DMS114 treated with DMSO at 0.1 percent for 48 hours (cell line): ENCODE results near the gene CCDC117.
A peak's percentile ranks its signal among the peaks of the same experiment; 100 is the strongest.
"Not testable (repeated sequence)": the region's sequence is repeated elsewhere in the genome, so short reads cannot be mapped to it uniquely, and the experiment has no call there.

Source experiments
- DNase-seq: peaks from one replicate; lab custom pipeline; 2025; ENCODE audit not compliant: unreplicated experiment; lab: John Stamatoyannopoulos, UW

Gene CCDC117

DNA sequence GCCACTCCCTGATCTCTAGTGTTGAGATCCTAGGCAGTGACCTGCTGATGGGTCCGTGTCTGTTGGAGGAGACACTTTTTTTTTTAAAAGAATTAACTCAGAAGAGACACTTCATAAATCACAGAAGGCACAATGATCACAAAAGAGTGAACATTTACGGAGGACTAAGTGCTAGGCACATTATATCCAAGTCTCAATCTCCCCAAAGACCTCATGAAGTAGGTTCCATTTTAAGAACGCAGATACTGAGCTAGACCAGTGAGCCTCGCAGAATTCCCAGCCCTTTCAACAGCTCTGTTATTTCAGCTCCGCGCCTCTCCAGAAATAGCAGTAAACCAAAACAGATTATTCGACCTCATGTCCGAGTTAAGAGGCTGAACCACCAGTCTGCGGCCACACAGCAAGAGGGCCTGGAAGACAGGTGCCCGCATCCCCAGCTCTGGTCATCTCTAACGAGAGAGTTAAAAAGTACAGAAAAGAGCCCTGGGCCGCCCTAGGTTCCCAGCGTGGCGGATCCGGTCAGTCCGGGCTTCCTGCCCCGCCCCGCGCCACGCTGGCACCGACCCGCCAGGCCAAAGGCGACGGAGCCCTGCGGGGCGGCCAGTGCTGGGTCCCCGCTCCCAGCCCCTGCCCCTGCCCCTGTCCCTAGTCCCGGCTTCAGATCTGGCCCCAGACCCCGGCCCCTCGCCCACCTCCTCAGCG is 27.3 kb downstream of the CCDC117 start:
- peak; percentile 41 for DNase-seq

DNA sequence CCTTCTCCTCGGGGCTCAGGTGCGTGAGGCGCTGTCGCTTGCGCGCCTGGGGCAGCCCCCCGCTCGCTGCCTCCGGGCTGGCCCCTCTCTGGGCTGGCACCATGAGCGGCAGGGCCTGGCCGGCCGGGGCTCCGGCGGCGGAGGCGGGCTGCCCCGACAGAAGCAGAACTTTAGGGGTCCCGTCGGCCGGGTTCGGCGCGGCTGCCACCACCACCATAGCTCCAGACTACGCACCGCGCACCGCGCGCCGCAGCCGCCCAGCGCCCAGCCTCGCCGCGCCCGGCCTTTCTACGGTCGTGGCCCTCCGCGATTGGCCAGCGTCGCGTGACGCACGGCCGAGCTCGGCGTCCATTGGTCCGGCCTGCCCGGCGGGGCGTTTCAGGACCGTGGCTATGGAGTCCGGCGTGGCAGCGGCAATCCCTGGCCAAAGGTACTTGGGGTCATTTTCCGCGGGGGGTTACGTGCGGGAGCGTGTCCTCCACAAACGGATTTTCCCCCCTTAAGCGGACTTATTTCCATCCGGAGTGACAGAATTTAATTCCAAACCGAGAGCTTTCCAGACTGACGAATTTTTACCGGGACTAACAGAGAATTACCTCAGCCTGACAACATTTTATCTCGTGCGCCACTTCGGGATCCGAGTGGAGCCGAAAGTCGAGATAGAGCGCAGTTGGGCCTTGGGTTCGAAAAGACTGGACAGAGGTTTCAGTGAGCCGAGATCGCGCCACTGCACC is 28.0 kb downstream of the CCDC117 start, which contains the start of gene XBP1:
Gene XBP1, minus strand, starts transcription at position 262 of the 734 bp plus-strand sequence.
- DNase-seq = peak; percentile 78

DNA sequence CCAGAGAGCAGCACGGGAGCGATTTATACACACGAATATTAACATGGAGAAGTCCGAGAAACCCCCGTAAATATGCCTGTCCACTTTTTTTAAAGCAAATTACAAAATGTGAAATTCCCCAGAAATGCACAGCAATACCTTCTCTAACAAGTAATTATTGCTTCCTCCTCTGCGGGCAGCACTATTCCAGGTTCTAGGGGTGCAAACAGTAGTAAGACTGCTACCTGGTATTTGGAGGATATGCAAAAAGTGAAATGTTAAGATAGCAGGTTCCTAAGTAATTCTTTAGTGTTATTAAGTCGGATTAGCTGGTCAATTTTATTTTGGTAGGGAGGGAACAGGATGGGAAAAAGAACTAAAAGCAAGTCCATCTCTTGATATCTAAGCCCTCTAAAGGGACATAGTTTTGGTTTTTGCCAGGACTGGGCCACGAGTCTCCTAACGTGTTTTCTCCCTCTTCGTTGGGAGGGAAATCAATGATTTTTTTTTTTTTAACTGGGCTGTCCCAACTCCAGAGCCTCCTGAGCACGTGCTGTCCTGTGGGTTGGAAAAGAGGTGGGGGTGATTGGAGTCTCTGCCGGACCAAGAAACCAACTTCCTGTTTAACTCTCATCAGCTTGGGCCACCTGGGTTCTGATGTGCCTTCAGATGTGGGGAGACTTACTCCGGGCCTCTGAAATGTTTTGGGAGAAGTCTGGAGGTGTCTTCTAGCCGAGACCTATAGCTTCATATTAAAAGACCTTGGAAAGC is 29.5 kb downstream of the CCDC117 start:
- no peak for DNase-seq

DNA sequence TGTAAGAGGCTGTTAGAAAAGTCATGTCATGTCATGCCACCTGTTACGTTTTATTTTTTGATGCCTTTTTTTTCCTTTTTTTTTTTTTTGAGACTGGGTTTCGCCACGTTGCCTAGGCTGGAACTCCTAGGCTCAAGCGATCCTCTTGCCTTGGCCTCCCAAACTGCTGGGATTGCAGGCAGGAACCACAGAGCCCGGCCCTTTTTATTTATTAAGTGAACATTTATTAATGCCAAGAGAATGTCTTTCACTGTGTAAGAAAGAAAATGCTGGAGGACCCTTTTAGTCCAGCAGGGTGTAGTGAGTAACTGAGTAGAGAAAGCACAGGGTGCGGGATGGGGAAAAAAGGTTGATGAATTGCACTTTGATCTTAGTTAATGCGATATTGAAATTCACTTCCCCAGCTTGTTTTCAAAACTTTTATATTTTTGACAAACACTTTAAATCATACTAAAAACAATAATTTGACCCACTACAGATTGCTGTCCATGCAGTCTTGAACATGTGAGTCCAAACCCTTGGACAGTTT is 30.2 kb downstream of the CCDC117 start:
- DNase-seq = no peak

DNA sequence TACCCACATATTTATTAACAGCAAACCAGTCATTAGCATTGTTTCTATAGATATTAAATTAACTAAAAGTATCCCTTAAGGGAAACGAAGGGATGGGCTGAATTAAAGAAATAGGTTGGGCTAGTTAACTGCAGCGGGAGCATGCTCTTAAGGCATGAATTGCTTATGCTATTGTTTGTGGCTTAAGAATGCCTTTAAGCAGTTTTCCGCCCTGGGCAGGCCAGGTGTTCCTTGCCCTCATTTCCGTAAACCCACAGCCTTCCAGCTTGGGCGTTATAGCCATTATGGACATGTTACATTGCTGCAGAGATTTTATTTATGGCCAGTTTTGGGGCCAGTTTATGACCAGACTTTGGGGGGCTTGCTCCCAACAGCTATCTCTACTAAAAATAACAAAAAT is 32.9 kb downstream of the CCDC117 start:
- not testable (repeated sequence) for DNase-seq

DNA sequence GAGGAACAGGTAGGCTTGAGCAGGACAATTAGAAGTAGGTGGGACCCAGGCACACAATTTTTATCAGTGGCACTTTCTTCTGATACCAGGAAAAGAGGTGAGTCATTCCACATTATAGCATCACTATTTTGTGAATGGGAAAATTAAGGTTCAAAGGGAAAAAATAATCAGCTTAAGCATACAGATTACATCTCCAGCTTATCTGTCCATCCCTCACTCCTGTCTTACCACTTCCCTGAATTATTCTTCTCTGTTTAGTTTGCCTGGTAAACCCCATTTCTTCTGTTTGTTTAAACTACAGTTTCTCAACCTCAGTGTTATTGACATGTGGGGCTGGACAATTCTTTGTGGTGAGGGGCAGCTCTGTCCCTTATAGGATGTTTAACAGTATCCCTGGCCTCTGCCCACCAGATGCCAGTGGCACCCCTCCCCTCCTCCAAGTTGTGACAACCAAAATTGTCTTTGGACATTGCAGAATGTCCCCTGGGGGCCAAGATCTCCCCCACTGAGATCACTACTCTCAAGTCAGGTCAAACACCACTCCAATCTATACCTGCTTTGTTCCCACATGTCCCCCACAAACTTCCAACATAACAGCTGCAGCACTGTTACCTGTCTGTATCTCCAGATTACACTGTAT is 36.3 kb downstream of the CCDC117 start:
- no peak for DNase-seq

DNA sequence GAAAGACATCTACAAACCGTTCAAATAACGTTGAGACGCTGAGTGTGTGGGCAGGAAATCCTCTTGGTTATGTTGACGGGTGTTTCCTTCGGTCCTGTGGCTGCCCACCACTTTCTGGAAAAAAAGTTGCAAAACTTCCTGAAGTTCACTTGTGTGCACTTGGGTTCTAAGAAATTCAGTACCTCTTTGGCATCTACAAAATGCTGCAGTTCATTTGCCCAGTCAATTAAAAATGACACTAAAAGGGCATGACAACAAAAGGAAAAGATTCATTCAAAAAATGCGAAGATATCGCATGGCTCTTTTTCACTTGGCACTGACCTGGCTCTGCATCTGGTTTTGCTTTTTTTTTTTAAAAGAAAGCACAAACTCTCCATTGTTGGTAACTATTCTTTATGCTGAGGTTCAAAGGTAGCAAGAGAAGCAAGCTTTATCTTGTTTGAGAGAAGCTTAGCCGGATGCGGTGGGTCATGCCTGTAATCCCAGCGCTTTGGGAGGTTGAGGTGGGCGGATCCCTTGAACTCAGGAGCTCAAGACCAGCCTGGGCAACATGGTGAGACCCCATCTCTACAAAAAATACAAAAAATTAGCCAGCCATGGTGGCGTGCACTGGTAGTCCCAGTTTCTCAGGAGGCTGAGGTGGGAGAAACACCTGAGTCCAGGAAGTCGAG is 38.5 kb downstream of the CCDC117 start:
- no peak for DNase-seq

DNA sequence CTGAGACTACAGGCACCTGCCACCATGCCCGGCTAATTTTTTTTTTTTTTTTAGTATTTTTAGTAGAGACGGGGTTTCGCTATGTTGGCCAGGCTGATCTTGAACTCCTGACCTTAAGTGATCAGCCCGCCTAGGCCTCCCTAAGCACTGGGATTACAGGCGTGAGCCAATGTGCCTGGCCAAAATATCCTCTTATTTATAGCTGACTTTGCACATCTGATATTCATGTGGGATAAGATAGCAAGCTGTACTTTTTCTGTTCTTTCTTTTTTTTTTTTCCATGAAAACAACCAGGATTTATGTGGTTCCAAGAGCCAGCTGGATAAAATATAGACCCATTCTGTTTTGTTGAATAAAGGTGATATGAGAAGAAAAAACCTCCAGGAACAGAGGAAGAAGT is 40.0 kb downstream of the CCDC117 start:
- no peak for DNase-seq

DNA sequence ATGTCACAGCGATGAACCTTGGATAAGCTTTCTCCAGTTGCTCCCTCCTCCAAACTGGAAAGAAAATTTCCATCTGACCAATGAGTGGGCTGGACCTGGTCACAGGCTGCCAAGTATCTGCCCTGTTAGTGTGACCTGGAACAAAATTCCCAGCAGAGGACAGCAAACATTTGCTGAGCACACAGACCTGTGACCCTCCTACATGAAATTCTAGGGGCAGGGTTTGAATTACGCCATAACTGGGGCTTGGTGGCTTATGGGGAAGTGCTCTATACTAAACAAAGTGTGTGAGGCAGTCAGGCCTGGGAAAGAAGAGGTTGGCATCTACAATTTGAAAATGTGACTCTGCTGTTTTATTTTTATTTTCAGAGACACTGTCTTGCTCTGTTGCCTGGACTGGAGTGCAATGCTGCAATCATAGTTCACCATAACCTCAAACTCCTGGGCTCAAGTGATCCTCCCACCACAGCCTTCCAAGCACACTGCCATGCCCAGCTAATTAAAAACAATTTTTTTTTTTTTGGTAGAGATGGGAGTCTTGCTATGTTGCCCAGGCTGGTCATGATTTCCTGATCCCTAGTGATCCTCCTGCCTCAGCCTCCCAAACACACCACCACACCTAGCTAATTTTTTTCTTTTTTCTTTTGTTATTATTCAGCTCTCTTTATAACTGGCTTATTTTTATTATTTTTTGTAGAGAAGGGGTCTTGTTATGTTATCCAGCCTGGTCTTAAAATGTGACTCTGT is 41.5 kb downstream of the CCDC117 start:
- DNase-seq = no peak

DNA sequence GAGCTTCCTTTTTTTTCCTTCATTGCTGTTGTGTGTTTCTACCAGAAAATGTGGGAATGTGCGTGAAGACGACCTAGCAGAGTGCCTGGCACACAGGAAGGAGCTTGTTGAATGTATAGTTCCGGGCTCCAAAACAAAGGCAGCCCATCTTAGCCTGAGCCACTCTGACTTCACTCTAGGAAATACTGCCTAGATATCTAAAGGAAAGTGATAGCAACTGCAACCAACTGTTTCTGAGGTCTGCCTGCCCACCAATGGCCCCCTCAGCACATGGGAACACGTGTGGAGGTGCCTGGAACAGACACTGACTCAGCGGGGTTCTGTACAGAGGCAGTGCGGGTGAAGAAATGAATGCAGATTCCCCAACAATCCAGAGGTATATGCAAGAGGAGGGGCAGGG is 42.6 kb downstream of the CCDC117 start:
- no peak for DNase-seq

DNA sequence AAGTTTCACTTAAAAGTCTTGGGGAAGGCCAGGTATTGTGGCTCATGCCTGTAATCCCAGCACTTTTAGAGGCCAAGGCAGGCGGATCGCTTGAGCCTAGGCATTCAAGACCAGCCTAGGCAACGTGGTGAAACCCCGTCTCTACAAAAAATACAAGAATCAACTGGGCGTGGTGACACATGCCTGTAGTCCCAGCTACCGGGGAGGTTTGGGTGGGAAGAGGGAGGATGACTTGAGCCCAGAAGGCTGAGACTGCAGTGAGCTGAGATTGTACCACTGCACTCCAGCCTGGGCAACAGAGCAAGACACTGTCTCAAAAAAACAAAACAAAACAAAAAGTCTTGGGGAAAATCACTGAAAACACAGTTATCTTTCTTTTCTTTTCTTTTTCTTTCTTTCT is 43.2 kb downstream of the CCDC117 start:
- no peak for DNase-seq

DNA sequence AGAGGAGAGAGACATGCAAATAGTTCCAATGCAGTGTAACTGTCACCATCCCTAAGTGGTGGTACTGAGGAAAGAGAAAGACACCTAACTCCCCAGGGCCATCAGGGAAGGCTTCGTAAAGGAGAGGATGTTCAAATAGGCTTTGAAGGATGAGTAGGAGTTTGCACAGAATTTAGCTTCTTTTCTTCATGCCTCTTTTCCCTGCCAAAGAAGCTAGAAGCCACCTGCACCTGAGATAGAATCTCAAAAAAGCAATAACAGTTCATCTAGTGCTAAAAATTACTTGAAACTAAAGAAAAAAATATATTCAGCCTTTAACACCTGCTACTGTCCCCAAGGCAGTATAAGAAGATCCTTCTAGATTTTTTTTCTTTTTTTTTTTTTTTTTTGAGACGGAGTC is 44.6 kb downstream of the CCDC117 start:
- DNase-seq = no peak

DNA sequence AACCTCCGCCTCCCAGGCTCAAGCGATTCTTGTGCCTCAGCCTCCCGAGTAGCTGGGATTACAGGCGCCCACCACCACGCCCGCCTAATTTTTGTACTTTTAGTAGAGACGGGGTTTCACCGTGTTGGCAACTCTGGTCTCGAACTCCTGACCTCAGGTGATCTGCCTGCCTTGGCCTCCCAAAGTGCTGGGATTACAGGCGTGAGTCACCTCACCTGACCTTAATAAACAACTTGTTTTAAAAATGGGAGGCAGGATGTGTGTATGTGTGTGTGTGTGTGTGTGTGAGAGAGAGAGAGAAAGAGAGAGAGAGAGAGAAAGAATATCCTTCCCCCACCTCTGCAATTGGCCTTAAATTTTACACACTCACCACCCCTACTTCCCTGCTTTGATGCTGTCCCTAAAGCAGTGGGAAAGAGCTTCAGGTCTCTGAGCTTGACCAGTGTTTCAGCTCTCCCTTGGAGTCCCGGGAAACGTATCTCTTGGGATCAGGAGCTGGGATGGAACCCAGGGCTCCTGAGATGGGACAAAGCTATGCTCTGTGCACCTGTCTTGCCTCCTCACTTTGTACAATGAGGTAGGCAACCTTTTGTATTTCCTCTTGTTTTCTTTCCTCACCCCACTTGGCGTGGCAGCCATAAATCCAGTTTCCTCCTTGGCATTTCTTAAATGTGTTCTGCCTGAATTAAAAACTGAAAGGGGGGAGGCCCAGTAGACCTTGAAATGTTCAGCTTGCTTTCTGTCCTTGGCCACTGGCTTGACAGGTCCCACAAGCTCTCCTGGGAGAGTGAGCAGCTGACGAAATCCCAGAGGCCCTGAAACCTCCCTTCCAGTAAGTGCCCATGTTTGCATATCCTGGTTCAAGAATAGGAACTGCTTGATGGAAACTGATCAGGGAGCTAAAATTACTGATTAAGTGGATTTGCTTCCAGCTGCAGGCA is 45.7 kb downstream of the CCDC117 start:
- DNase-seq = no peak

DNA sequence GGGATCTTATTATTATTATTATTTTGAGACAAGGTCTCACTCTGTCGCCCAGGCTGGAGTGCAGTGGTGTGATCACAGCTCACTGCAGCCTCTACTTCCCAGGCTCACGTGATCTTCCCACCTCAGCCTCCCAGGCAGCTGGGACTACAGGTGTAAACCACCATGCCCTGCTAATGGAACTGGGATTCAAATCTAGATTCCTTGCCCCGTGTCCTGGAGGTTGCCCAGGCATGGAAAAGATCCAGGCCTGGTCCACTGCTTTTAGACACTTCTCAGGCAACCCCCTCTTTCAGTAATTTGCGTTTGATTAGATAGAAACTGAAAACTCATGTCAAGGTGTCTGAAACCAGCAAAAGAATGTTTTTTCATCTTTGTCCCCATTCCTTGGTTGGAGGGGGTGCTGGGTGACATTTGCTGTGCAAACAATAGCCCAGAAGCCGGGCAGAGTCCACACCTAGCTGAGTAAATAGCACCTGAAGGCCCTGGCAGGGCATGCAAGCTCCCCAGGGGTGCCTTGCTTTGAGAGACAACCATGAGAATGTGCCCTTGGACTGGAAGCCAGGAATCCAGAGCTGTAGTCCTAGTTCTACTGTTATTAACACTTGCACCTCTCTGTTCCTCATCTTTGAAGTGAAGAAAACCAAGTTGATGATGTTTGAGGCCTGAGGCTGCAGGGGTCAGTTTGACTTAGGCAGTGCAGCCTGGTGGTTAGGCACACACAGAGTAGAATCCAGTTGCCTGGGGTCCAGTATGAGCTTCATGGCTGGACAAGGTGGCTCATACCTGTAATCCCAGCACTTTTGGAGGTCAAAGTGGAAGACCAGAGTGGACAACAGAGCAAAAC is 47.0 kb downstream of the CCDC117 start:
- DNase-seq = no peak

DNA sequence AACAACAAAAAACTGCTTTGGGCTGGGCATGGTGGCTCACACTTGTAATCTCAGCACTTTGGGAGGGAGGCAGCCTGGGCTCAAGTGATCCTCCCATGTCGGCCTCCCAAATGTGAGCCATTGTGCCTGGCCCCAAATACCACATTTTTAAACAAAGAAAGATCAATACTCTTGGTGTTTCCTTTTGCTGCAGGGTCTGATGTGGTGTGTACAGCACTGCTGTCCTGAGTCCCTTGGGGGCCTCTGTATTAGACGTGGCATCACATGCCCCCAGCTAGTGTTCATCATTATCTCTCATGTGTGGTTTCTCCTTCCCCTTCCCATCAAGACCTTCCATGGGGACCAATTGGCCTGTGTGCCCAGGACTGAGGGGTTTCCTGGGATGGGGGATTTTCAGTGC is 48.4 kb downstream of the CCDC117 start:
- DNase-seq = no peak

DNA sequence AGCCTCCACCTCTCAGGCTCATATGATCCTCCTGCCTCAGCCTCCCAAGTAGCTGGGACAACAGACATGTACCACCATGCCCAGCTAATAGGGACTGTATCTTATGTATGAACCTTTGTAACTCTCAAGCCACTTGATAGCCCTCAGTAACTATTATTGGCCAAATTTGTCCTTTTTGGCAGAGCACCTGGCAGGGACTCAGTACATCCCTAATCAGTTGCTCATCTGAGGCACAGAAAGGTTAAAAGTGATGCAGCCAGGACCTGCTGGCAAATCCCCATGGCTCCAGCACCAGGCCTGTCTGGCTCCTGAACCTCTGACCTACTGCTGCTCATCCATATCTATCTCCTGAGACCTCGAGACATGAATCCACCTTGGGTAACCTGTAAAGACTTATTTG is 49.0 kb downstream of the CCDC117 start:
- no peak for DNase-seq

DNA sequence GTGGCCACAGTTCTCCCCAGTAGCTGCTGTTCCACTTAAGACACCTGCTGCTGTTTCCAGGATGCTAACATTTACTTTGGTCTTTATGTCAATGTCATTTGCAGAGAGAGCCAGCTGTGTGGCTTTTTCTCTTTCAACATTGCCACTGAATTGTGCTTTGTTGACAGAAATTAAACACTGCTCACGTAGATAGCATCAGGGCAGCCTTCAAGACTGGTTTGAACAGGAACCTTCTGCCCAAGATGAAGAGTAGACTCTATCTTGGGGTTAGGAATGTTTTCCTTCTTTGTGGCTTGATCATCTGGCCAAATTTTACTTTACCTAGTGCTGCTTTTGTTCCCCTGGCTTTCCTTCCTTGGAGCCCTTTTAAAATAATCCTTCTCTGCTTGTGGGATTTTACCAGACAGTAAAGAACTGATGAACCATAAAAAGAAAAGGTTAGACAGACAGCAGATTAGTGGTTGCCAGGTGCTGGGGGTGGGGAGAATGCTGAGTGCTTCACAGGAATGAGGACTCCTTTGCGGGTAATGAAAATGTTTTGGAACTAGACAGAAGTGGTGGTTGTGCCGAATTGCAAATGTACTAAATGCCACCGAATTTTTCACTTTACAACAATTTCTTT is 50.5 kb downstream of the CCDC117 start:
- no peak for DNase-seq
